Mononuclear cell (primary cell): ENCODE data around the gene PRKACB. TPM values are rescaled to one million over a fixed set of nuclear protein-coding genes. Genes with fewer than 3 reads are reported as not detected.
"Not testable (repeated sequence)": the region's sequence is repeated elsewhere in the genome, so short reads cannot be mapped to it uniquely, and the experiment has no call there.

Experiments used
- H3K27me3 ChIP-seq: 2 replicates; pipeline ENCODE4 v1.6.0; 2011; ENCODE audit warnings: low read length, control low read depth; ENCODE audit not compliant: insufficient read depth
- H3K4me1 ChIP-seq: 2 replicates; pipeline ENCODE4 v1.5.1; 2011; ENCODE audit warnings: mild to moderate bottlenecking, low read length, control low read depth; ENCODE audit not compliant: insufficient read depth
- H3K4me3 ChIP-seq: 2 replicates; pipeline ENCODE4 v1.5.1; 2011; ENCODE audit warnings: mild to moderate bottlenecking, low read length, moderate library complexity
- H3K9me3 ChIP-seq: 2 replicates; pipeline ENCODE4 v1.5.1; 2011; ENCODE audit warnings: low read depth, mild to moderate bottlenecking, control low read depth, low read length
- total RNA-seq: library from RNA; depleted of rRNA; stranded (reverse); fragments of >200 nt; gene quantifications from one replicate; pipeline ENCODE4 v1.2.3, GENCODE V29; 2012

Gene PRKACB
- total RNA-seq, 1 donor = 57.8 TPM

DNA sequence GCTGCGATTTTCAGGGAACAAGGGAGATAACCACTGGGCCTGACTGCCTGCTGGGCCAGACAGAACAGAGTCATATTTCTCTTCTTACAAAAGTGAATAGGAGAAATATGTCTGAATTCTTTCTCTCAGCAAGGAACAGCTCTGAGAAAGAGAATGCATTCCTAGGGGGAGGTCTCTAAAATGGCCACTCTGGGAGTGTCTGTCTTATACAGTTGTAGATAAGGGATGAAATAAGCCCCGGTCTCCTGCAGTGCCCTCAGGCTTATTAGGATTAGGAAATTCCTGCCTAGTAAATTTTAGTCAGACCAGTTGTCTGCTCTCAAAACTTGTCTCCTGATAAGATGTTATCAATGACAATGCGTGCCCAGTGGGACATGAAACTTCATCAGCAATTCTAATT is 143.3 kb downstream of the PRKACB start:
- H3K4me1 ChIP-seq, H3K27me3 ChIP-seq, H3K4me3 ChIP-seq, H3K9me3 ChIP-seq: not testable (repeated sequence)

Other genes with a start within 250 kb of the PRKACB start
- 0.84 TPM for gene TTLL7, start 145.1 kb upstream of the PRKACB start, total RNA-seq
- gene SAMD13, start 157.4 kb downstream of the PRKACB start, total RNA-seq = 0.31 TPM